Ascending aorta (tissue), 2 donors: ENCODE results near the gene SREK1IP1. TPM values are rescaled to one million over a fixed set of nuclear protein-coding genes. Genes with fewer than 3 reads are reported as not detected.

Experiments used
- DNase-seq, 2 donors: peaks; one replicate each; pipeline ENCODE4 v3.0.0-alpha.2; 2019; ENCODE audit warnings: low spot score in 2 of 2
- H3K27ac ChIP-seq, 2 donors: fragments of 200-600 bp; sonication (generic); one replicate each; pipeline ENCODE4 v1.5.1; 2016 to 2017; ENCODE audit warnings: mild to moderate bottlenecking in 1 of 2
- H3K27me3 ChIP-seq: fragments of 200-600 bp; sonication (generic); one replicate; pipeline ENCODE4 v1.5.1; 2017
- H3K36me3 ChIP-seq, 2 donors: fragments of 200-600 bp; sonication (generic); one replicate each; pipeline ENCODE4 v1.5.1; 2016
- H3K4me1 ChIP-seq, 2 donors: fragments of 200-600 bp; sonication (generic); one replicate each; pipeline ENCODE4 v1.5.1; 2016 to 2017; ENCODE audit warnings: mild to moderate bottlenecking in 1 of 2
- H3K4me3 ChIP-seq, 2 donors: fragments of 200-600 bp; sonication (generic); one replicate each; pipeline ENCODE4 v1.5.1; 2016 to 2017; ENCODE audit warnings: mild to moderate bottlenecking in 1 of 2
- H3K9me3 ChIP-seq, 2 donors: fragments of 200-600 bp; sonication (generic); one replicate each; pipeline ENCODE4 v1.5.1; 2016
- intact Hi-C: fragments of 100-400 bp; cut with DNase I; formaldehyde crosslinking; loops from one replicate; pipeline ENCODE4 v1.15.1; 2023
- total RNA-seq: library from RNA; depleted of rRNA; stranded (reverse); fragments of >200 nt; gene quantifications from one replicate; pipeline ENCODE4 v1.1.0, GENCODE V29; 2016
- TF ChIP-seq, protein P1 (sequence below), 3 experiments: fragments of 200-600 bp in 2 of 3; fragments of 450-650 bp in 1 of 3; sonication (generic) in 2 of 3; IDR thresholded peaks; one replicate each; pipeline ENCODE4 v1.5.1; 2016 to 2019; ENCODE audit warnings: antibody characterized with exemption in 3 of 3, mild to moderate bottlenecking in 1 of 3, moderate library complexity in 1 of 3

Gene SREK1IP1
- total RNA-seq, 1 donor from 2014 or later, result 7.9 TPM

DNA sequence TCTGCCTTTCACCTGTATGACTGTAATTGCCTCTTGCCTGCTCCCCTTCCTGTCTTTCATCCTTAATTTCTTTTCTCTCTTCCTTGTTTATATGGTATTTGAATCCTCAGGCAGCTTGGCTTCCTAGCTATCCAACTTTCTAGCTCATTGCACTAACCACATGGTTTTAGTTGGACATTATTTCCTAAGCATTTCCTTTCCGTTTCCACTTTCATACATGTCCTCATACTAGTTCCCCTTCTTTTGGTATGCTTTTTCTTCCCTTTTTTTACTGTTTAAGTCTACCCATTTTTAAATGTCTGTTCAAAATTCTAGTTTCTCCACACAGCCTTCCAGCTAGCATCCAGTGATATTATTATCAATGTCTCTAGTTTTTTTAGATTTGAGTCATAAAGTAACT, 6.8 kb upstream of the SREK1IP1 start:
- Histone ChIP-seq H3K9me3 (no peaks in the 10 kb centered on the region), H3K4me3 (no peak overlapping the region), H3K27ac (no peak overlapping the region), H3K36me3 (peaks cover 0 to 10% of the 10 kb centered on the region in 2 donors), H3K4me1 (peaks cover 0 to 1% of the 10 kb centered on the region in 2 donors), H3K27me3 (no peaks in the 10 kb centered on the region)
- intact Hi-C loops, result no loop called here
- no peak for DNase-seq
- TF ChIP-seq, protein P1, sequence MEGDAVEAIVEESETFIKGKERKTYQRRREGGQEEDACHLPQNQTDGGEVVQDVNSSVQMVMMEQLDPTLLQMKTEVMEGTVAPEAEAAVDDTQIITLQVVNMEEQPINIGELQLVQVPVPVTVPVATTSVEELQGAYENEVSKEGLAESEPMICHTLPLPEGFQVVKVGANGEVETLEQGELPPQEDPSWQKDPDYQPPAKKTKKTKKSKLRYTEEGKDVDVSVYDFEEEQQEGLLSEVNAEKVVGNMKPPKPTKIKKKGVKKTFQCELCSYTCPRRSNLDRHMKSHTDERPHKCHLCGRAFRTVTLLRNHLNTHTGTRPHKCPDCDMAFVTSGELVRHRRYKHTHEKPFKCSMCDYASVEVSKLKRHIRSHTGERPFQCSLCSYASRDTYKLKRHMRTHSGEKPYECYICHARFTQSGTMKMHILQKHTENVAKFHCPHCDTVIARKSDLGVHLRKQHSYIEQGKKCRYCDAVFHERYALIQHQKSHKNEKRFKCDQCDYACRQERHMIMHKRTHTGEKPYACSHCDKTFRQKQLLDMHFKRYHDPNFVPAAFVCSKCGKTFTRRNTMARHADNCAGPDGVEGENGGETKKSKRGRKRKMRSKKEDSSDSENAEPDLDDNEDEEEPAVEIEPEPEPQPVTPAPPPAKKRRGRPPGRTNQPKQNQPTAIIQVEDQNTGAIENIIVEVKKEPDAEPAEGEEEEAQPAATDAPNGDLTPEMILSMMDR (IDR thresholded peaks at IDR 0.05), result no peak

DNA sequence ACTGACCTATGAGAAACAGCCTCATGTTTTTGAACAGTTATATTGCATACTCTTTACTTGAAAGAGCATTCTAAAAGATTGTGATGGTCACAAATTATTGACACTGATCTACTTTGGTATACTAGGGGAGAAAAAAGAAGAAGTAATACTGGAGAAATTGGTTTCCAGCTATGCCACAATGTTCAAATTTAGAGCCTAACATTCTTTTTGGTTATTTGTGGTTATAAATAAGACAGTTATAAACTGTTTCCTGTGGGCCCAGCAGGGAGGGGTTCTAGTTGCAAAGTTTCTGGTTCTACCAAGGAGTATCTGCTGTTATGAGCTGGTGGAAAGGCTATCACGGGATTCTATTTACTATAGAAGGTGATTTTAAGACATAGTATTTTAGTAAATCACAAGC, 5.0 kb upstream of the SREK1IP1 start:
- intact Hi-C loops, result no loop called here
- Histone ChIP-seq H3K27ac (no peak overlapping the region), H3K4me3 (no peak overlapping the region), H3K27me3 (no peaks in the 10 kb centered on the region), H3K36me3 (peaks cover 0 to 10% of the 10 kb centered on the region in 2 donors), H3K4me1 (peaks cover 4 to 10% of the 10 kb centered on the region in 2 donors), H3K9me3 (no peaks in the 10 kb centered on the region)
- DNase-seq, result no peak
- TF ChIP-seq, protein P1 (IDR thresholded peaks at IDR 0.05), result no peak

DNA sequence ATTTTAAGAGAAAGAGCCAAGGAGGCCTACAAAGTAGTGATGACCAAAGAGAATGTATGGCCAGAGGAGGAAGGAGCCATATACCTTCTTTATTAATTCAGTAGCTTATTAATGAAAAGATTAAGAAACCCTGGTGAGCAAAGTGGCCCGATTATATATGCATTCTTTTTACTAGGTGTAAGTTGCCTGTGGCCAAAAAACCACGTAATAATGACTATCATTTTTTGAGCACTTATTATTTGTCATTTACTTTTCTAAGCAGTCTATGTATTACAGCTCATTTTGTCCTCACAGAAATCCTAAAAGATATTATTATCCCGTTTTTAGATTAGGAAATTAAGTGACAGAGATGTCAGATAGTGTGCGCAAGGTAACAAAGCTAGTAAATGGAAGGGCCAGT, 3.2 kb upstream of the SREK1IP1 start:
- TF ChIP-seq, protein P1 (IDR thresholded peaks at IDR 0.05), result no peak
- no peak overlapping the region for H3K4me3 ChIP-seq
- peaks cover 0 to 10% of the 10 kb centered on the region in 2 donors for H3K36me3 ChIP-seq
- no peak for DNase-seq
- no peak overlapping the region for H3K27ac ChIP-seq
- intact Hi-C loops, result no loop called here
- no peaks in the 10 kb centered on the region for H3K9me3 ChIP-seq
- H3K27me3 ChIP-seq, result no peaks in the 10 kb centered on the region
- H3K4me1 ChIP-seq, result peaks cover 7 to 18% of the 10 kb centered on the region in 2 donors

DNA sequence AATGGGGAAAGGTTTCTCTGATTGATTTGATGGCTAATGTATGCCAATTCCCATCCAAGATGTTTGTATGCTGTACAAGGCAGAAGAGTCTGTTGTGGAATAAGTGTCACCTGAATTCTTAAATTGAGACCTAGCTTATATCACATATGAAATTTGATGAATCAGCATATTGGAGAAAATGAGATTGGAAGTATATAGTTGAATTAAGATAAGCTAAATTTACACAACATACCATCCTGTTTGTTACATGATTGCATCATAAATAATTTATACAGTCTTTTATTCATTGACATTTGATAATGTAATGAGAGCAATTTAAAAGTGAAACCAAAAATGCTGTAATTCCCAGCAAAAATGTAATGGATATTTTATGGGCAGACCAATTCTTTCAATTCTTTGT, 1.4 kb upstream of the SREK1IP1 start:
- H3K4me3 ChIP-seq, result peak overlapping the region; percentile 63 to 84
- TF ChIP-seq, protein P1 (IDR thresholded peaks at IDR 0.05), result no peak
- intact Hi-C loops, result loop anchor here (10.0 kb wide), 1 partner anchor 265 kb away; the partner anchor contains the start of gene RGS7BP
- peaks cover 0 to under 1% of the 10 kb centered on the region in 2 donors for H3K36me3 ChIP-seq
- DNase-seq, result no peak
- H3K27me3 ChIP-seq, result no peaks in the 10 kb centered on the region
- H3K4me1 ChIP-seq, result peaks cover 7 to 27% of the 10 kb centered on the region in 2 donors
- no peak overlapping the region for H3K27ac ChIP-seq
- H3K9me3 ChIP-seq, result no peaks in the 10 kb centered on the region

DNA sequence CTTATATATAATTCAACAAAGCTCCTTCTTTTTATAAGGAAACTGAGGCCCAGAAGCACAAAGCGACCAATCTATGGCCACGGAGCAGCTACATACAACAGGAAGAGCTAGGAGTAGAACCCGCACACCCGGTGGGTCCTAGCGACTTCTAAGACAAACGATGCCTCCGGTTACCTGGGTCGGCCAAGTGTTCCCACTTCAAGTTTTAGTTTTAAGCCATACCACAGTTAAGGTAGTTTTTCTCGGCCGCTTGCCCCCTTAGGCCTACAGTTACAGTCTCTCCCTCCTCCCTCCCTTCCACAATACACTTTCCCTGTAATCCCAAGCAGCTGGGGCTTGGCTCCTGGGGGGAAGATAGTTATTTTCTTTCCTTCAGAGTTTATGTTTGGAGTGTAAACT, 533 bp downstream of the SREK1IP1 start:
- Histone ChIP-seq H3K27ac (peak overlapping the region; percentile 75 to 85), H3K4me1 (peaks cover 7 to 27% of the 10 kb centered on the region in 2 donors)

More for the DNA sequence above, 533 bp downstream of the SREK1IP1 start:
- DNase-seq, result no peak
- no peaks in the 10 kb centered on the region for H3K9me3 ChIP-seq
- intact Hi-C loops, result loop anchor here (10.0 kb wide), 1 partner anchor 263 kb away; the partner anchor contains the start of gene RGS7BP
- peaks cover 4 to 7% of the 10 kb centered on the region in 2 donors for H3K36me3 ChIP-seq
- peak overlapping the region; percentile 63 to 84 for H3K4me3 ChIP-seq
- TF ChIP-seq, protein P1 (IDR thresholded peaks at IDR 0.05), result no peak
- H3K27me3 ChIP-seq, result no peaks in the 10 kb centered on the region
